GM19395 (cell line): ENCODE results near the gene RS1.

Source experiments
- ATAC-seq: cut with Tn5 transposase; IDR thresholded peaks from one replicate; pipeline ENCODE4 v1.9.1; 2021; ENCODE audit warnings: mild to moderate bottlenecking, moderate library complexity; ENCODE audit not compliant: unreplicated experiment

Gene RS1

DNA sequence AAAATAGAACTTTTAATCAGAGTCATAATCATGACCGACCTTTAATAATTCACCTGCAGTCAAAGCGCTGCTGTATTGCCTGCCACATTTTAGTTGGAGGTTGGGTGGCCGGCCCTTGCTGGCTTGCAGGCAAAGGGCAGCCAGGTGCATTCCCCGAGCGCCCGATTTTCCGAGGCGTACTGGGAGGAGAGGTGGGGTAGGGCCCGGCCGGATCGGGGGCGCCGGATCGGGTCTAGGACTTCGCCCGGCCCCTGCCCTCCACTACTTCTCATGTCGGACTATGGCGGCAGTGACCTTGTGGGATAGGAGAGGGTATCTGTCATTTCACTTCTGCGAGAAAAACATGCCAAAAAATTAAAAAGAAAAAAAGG is 2.5 kb upstream of the RS1 start:
- peak; percentile 47 for ATAC-seq

DNA sequence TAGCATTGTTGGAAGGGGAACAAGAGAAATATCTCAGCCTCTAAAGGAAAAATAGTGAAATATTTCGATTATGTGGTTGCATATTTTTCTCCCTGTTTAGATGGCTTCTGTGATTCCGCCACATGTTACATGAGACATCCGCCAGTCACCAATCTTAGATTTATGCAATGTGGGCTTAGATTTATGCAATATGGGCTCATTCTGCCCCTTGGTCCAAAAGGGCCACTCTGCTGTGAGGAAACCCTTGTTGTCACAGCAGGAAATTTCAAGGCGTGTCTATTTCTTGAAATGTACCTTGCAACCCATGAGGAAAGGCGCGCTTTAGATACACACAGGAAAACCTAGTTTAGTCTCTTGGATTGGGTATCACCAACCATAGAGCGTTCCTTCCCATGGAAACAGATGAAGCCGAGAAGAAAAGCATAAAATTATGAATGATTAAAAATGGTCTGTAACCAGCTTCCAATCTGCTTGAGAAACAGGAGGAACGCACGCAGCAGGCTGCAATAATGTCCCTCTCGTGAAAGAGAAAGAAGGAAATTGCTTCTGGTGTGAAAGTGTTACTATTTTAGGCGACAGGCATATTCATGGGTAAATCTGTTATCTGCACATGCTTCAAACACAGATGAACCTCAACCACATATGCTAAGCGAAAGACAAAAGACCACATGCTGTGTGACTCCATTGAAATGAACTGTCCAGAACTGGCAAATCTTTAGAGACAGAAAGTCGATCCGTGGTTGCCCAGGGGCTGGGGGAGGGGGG is 3.7 kb downstream of the RS1 start:
- no peak for ATAC-seq

DNA sequence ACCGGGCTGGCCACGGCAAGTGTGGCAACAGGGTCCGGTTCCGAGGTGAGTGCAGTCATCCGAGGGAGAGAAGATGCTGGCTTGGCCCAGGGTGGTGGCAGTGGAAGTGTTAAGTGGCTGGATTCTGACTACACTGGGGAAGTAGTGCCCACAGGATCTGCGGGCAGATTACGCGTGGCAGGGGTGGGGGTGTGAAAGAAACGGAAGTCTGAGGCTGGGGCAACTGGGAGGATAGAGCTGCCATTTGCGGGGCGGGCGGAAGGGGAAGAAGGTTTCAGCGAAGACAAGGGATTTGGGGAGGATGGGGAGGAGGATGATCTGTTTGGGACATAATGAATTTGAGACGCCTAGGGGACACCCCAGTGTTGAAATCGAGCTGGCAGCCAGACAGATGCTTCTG is 5.3 kb downstream of the RS1 start:
- no peak for ATAC-seq

DNA sequence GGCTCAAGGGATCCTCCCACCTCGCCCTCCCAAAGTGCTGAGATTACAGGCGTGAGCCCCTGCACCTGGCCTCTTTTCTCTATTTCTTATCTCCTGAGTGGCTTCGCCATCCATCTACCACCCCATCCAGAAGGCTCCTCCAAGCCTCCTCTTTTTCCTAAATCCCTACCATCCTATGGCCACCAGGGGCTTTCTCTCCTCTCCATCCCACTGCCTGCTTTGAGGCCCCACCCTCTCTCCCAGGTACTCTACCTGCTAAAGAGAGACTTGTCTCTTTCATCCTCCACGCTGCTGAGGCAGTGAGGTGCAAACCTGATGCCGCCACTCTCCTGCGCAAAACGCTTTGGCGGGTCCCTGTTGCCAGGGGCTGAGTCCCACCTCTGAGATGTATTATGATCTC is 7.0 kb downstream of the RS1 start:
- ATAC-seq: no peak

DNA sequence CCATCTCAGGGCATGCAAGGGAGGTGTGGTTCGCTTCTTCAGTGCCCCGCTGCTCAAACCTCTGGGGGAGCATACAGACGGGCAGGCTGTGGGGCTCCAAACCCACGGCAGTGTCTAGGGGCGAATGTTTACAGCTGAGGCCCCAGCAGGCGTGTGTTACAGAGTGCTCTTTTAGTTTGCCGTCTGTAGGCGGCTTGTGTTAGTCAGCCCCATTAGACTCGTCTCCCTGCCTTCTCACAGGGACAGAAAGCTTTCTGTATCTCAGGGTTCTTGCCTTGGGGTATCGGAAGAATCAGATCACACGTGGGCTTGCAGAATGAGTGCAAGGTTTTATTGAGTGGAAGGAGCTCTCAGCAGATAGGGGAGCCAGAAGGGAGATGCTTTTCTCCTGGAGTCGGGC is 10.6 kb downstream of the RS1 start:
- no peak for ATAC-seq

DNA sequence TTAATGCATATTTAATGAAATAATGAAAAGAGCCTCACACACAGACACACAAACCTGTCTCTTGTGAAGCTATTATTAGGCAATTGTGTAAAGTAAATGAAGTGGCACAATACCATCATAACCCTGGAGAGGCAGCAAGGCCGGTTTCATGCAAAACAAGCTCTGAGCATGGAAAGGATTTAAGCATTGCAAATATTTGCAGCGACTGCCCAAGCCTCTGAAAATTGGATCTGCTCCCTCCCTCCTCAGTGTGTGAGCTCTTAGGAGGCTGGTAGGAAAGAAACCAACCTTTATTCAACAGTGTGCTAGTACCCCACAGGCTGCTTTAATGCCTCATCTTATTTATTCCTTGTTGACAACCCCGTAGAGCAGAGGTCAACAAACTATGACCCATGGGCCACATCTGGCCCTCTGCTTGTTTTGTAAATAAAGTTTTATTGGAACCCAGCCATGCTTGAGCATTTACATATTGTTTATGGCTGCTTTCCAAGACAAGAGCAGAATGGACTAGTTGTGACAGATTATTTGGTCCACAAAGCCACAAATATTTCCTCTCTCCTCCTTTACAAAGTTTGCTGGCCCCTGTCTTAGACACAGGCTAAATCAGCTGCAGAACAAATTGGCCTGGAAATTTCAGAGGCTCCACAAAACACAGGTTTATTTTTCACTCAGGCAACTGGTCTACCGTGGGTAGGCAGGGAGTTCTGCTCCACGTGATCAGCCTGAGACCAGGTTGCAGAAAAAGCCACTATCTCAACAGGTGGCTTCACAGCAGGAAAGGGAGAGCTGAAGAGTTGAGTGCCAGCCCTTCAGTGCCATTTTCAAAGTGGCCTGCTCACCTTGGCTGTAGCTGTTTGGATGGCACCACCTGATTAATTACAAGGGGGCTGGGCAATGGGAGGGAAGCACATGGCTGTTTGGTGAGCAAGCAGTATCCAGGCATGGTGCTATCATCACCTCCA is 16.8 kb downstream of the RS1 start:
- ATAC-seq: no peak

DNA sequence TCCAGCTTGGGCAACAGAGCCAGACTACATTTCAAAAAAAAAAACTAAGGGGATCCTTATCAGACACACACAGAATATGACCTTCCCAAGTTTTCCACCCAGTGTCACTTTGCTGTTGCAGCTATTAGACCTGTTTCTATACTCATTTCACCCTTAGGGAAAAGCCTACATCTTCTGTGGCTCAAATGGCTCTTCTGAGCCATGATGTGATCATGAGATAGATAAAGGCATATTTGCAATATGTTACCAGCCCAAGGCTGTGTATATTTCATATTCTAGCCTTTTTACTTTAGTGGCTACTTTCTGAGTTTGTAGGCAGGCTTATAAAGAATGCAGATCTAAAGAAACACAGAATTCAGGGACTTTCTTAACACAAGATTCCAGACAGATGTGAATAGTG is 19.3 kb downstream of the RS1 start:
- no peak for ATAC-seq

DNA sequence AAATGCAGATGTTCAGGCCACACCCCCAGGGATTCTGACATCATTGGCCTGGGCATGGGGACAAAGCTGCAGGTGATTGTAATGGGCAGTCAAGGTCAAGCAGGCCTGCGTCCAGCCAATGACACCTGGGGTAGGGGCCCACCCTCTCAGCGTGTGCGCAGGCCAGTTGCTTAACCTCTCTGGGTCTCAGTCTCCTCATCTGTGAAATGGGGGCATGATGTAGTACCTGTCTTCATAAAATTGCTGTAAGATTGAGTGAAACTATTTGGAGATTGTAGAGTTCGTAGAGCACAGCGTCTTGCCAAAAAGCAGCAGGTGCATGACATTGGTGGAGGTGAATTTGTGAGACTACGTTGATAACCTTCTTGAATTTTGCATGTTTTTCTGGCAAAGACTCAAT is 21.2 kb downstream of the RS1 start:
- no peak for ATAC-seq

DNA sequence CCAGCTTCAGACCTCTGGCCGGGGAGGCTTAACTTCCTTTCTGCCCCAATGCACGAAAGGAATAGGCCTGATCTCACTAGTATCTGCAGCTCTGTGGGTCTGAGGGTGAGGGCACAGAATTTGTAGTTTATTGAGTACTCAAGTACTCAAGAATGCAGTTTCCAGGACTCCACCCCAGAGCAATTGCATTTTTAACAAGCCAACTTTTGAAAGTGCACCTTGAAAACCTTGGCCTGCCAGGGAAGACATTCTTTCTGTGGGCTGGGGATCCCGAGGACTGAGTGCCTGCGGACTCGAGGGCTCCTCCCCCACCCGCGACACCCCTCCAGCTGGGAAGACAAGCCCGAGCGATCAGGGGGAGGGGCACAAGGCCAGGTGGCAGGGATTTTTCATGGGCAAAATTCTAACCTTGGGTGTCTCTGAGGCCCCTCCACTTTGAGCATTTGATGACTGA is 22.4 kb downstream of the RS1 start:
- ATAC-seq: no peak

DNA sequence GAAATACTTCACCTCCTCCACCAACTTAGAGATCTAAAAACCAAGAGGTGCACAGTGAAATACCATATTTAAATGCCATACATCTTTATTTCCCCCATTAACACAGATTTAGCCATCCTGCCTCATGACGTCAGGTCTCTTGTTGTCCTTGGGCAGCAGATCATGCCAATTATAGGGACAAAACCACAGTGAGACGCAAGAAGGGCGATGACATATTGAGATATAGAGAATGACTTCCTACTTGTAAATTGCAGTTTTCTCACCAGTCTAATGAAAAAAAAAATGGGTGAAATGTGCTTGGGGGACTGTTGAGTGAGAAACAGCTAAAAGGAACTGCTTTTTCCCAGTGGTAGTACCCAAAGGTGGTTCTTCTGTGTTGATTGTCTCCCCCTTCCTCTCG is 24.3 kb downstream of the RS1 start:
- ATAC-seq: no peak

DNA sequence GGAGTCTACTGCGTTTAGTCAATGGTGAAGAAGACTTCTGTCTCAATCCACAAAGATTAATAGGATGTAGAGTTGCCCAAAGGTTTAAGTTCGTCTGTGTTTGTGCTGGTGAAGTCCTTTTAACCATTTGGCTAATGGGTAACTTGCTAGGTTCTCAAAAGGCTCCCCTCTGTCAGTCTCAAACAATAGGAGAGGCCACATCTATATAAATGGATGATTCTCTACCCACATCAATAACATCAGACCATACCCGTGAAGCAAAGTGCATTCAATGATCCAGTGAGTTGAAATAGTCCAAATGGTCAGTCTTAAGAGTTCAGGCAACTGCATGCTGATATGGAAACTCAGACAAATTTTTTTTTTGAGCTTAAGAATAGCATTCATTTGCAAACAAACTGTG is 28.1 kb downstream of the RS1 start:
- no peak for ATAC-seq

DNA sequence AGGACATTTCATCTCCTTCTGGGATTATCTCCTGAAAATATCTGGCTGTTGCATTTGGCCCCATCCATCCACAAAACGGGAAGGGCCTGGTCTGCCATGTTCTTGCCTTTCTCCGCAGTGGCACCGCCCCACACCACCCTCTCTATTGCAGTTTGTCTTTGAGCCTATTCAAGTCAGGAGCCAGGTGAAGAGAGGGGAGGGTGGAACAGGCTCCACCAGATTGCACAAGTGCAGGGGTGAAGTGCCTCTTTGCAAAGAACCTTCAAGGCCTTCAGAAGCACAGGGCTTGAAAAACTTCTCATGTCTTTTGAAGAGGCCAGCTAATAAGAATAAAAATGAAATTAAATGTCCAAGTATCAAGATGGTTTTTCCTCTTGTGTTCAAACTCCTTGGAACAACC is 28.7 kb downstream of the RS1 start:
- no peak for ATAC-seq

DNA sequence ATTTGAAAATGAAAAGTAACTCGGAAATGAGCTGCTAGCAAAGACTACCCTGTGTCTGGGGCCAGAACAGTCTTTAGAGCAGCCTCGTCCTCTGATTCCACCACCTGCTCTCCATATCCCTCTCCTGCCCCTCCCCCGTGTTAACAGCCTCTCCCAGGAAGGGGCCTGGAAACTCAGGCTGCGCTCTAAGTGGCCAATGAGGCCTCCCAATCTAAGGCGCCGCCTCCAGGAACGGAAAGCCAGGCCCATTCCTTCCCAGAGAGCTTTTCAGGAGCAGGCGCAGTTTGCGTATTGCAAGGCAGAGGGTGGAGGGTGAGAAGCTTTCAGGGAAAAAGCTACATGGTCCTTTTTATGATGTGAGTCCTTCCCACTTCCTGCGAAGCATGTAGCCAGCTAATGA is 31.2 kb downstream of the RS1 start:
- ATAC-seq: no peak

DNA sequence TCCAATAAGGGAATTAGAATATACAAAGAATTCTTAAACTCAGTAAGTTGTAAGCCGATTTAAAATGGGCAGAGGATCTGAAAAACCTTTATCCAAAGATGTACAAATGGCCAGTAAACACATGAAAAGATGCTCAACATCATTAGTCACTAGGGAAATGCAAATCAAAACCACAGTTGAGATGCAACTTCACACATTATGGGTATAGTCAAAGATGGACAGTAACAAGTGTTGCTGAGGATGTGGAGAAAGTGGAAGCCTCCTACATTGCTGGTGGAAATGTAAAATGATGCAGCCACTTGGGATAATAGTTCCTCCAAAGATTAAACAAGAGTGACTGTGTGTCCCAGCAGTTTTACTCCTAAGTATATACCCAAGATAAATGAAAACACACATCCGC is 32.6 kb downstream of the RS1 start:
- ATAC-seq: no peak

DNA sequence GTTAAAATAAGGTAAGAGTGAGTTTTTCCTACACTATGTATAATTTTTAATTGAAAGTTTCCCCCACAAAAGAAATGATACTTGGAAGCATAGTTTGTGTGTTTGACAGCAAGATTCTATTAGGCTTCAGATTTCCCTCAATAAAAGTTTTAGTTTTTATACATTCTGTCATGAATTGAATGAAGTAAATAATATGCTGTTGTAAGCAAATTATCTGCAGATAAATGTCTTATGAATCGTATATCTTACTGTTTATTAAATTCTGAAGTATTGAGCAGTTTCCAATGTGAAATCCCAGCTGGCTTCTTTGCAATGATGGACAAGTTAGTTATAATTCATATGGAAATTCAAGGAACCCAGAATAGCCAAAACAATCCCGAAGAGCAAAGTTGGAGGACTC is 33.5 kb downstream of the RS1 start:
- ATAC-seq: no peak

DNA sequence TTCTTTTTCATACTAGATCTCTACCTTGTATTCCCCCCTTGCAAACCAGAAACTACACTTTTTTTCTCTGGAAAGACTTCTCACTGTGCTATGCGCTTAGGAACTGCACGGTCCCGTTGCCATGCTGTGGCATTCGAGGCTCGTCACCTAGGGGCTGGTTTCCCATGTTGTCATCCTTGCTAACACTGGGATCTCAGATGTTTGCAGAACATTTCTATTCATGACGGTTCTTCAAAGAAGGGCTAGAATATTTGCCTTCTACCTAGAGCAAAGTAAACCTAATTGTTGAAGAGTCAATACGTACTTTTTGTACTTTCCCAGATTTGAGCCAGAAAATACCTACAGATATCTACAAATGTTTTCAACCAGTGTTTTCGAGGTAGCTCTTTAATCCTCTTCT is 41.0 kb downstream of the RS1 start:
- ATAC-seq: no peak

DNA sequence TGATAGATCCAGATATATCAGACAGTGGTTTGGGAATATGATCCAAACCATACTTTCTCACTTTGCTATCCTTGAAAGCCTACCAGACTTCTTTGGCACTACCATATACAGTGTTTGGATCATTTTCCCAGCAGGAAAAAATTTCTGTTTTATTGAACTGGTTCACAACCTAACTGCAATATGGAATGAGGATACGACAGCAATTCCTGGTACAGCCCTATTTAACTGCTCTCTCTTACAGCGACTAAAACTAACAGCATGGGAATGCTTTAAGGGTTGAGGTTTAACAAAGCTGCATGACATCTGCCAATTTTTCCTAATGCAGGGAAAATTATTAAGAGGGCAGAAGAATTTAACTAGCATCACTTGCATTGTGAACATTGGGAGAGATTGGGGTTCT is 47.3 kb downstream of the RS1 start:
- no peak for ATAC-seq

DNA sequence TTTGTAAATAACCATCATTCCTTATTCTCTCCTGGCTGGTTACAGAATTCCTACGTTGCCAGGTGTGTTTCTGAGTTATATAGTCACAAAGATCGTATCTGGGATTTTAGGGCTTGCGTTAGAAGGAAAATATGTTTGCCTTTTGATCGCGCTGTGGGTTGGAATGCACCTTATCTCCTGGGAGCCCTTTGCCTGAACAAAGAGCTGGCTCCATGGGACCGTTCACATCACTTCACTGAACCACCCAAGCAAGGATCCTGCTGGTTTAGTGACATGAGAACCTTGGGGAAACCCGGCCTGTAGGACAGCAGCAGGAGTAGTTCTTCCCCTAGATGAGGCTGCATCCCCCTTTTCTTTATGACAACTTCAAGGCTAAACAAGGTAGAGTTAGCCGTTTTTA is 51.6 kb downstream of the RS1 start:
- no peak for ATAC-seq

DNA sequence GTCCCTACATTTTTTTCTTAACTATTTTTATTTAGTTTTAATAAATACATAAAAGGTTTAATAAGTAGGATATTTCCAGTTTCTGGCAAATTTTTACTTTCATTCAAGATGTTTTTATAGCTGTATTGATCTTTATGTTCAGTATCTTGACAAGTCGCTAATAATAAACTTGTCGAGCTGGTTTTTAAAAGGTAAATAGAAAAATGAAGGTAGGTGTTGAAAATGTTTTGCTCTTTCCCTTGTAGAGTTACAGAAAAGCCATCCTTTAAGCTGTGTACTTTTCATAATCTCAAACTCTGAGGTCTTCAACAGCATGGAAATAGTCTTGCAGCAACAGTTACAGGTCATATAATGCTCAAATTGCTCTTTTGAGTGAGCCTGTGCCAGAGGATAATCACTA is 52.6 kb downstream of the RS1 start:
- ATAC-seq: no peak

DNA sequence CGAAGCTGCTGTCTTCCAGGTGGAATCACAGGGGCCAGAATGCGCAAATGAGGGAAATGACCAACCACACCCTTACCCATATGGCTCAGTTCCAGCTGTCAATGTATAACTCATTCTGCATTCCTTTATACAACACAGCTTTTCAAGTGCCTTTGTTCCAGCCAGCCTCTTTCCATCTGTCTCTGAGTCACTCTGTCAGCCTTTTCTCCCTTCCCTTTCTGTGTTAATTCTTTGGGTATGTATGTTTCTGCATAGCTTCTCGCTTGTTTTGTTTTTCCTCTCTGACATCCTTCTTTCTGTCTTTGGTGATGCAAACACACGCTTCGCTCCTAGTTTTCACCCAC is 54.5 kb downstream of the RS1 start:
- ATAC-seq: no peak

DNA sequence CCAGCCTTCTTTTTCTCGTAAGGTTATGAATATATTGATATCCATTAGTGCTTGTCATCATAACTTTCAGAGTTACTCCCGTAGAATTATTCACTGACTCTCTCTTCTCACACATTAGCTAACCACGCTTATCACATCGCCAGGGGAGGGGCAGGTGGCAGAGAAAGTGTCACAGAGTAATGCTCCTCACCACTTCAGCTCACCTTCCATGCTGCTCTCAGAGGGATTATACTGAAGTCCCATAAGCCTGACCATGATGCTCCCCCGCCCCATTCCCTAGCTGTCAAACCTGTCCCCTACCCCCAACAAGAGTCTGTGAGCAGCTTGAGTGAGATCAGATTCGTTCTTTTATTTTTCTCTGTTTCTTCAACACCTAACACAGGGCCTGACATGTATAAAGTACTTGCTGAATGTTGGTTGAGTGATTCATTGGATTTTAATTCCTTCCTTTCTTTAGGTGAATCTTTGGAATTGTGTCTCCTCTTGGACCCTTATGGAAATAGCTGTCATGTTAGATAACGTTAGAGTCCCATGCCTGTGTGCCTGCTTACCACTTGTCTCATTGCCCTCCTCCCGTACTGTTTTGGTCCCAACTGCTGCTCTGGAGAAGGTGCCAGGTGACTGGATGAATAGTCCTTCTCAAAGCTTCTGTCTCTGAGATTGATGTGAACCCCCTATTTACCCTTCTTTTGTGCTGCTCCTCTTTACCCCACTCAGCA is 55.1 kb downstream of the RS1 start:
- ATAC-seq: no peak
